OCI-LY3 (cell line): ENCODE measurements around the gene MRPL28.

Source experiments
- H2AFZ ChIP-seq: fragments of 200-600, 300-600 bp; shearing (Covaris generic); 2 replicates; pipeline ENCODE4 v1.6.0; 2014; ENCODE audit warnings: antibody characterized with exemption, low read depth, low read length
- H3K27ac ChIP-seq: fragments of 200-600, 300-600 bp; sonication (generic); 2 replicates; pipeline ENCODE4 v1.5.1; 2014; ENCODE audit warnings: mild to moderate bottlenecking, low read length, moderate library complexity, mixed read lengths
- H3K27me3 ChIP-seq: fragments of 200-600, 300-600 bp; sonication (generic); 2 replicates; pipeline ENCODE4 v1.6.1; 2014; ENCODE audit warnings: low read depth, low read length, mixed read lengths
- H3K36me3 ChIP-seq: fragments of 200-600, 300-600 bp; sonication (generic); replicated peaks from 2 replicates; pipeline ENCODE3; 2014; ENCODE audit warnings: low read depth, low read length, mixed read lengths
- H3K4me1 ChIP-seq: fragments of 300-600, 200-600 bp; sonication (generic); 2 replicates; pipeline ENCODE4 v1.6.1; 2014; ENCODE audit warnings: low read length, mixed read lengths
- H3K4me2 ChIP-seq: fragments of 200-600, 300-600 bp; sonication (generic); 2 replicates; pipeline ENCODE4 v1.6.1; 2014; ENCODE audit warnings: low read length, mixed read lengths
- H3K4me3 ChIP-seq: fragments of 300-600, 200-600 bp; sonication (generic); 2 replicates; pipeline ENCODE4 v1.5.1; 2014; ENCODE audit warnings: antibody characterized with exemption, mild to moderate bottlenecking, low read length, moderate library complexity
- H3K79me2 ChIP-seq: fragments of 300-600, 200-600 bp; shearing (Covaris generic); 2 replicates; pipeline ENCODE4 v1.6.1; 2014; ENCODE audit warnings: mild to moderate bottlenecking, low read length, mixed read lengths
- H3K9ac ChIP-seq: fragments of 300-600, 200-600 bp; shearing (Covaris generic); 2 replicates; pipeline ENCODE4 v1.6.0; 2014; ENCODE audit warnings: mild to moderate bottlenecking, low read length, moderate library complexity
- H3K9me3 ChIP-seq: fragments of 200-600, 300-600 bp; shearing (Covaris generic); 2 replicates; pipeline ENCODE4 v1.6.1; 2014; ENCODE audit warnings: low read length, mixed read lengths; ENCODE audit not compliant: insufficient read depth
- H4K20me1 ChIP-seq: fragments of 200-600, 300-600 bp; sonication (generic); 2 replicates; pipeline ENCODE4 v1.6.1; 2016; ENCODE audit warnings: low read length, mixed read lengths; ENCODE audit not compliant: insufficient read depth
- CTCF ChIP-seq: fragments of 200-600, 300-600 bp; sonication (generic); IDR thresholded peaks from 2 replicates; pipeline ENCODE4 v1.5.1; 2014; ENCODE audit warnings: antibody characterized with exemption, low read length, low read depth
- EZH2phosphoT487 ChIP-seq: fragments of 200-600 bp; shearing (Covaris generic); IDR thresholded peaks from 2 replicates; pipeline ENCODE4 v1.6.1; 2018; ENCODE audit warnings: antibody characterized with exemption, mixed run types, low read depth

MRPL28 gene

GRCh38 chr16:398561-399339 lies 28.4 kb upstream of the MRPL28 start:
- no peak overlapping the region for H3K9ac ChIP-seq
- H2AFZ ChIP-seq, result no peak overlapping the region
- H3K4me1 ChIP-seq, result peaks cover 37% of the 10 kb centered on the region
- TF ChIP-seq CTCF (no peak), EZH2phosphoT487 (no peak)
- 0 out of 2 replicates have a peak overlapping the region, but pooled peaks have one; percentile 40 for H3K27ac ChIP-seq
- H3K36me3 ChIP-seq, result peaks cover 6% of the 10 kb centered on the region
- peak overlapping the region; percentile 53 for H3K4me2 ChIP-seq
- H3K79me2 ChIP-seq, result peaks cover 27% of the 10 kb centered on the region
- no peaks in the 10 kb centered on the region for H3K27me3 ChIP-seq
- H3K9me3 ChIP-seq, result no peaks in the 10 kb centered on the region
- peaks cover 4% of the 10 kb centered on the region; the same call in 1 of the 2 replicates for H4K20me1 ChIP-seq
- peak overlapping the region; percentile 58; the same call in 1 of the 2 replicates for H3K4me3 ChIP-seq

GRCh38 chr16:397736-398332 lies 27.5 kb upstream of the MRPL28 start:
- H3K27ac ChIP-seq, result peak overlapping the region; percentile 40; the same call in 1 of the 2 replicates
- peak overlapping the region; percentile 58 for H3K4me3 ChIP-seq
- peaks cover 6% of the 10 kb centered on the region for H3K36me3 ChIP-seq
- no peaks in the 10 kb centered on the region for H3K27me3 ChIP-seq
- peaks cover 27% of the 10 kb centered on the region for H3K79me2 ChIP-seq
- peak overlapping the region; percentile 53 for H3K4me2 ChIP-seq
- no peaks in the 10 kb centered on the region for H3K9me3 ChIP-seq
- TF ChIP-seq CTCF (no peak), EZH2phosphoT487 (no peak)
- no peak overlapping the region for H3K9ac ChIP-seq
- peaks cover 4% of the 10 kb centered on the region; the same call in 1 of the 2 replicates for H4K20me1 ChIP-seq
- peaks cover 37% of the 10 kb centered on the region for H3K4me1 ChIP-seq
- no peak overlapping the region for H2AFZ ChIP-seq

- H3K4me1 ChIP-seq, result peaks cover 33% of the 10 kb centered on the region
- H2AFZ ChIP-seq, result peak within 1 kb of the TSS; percentile 84
- H3K4me2 ChIP-seq, result peak within 1 kb of the TSS; percentile 92
- H3K4me3 ChIP-seq, result peak within 1 kb of the TSS; percentile 85
- H3K79me2 ChIP-seq, result peaks cover 23% of the 10 kb centered on the region
- H3K27ac ChIP-seq, result peak within 1 kb of the TSS; percentile 61
- H3K36me3 ChIP-seq, result peaks cover 6% of the 10 kb centered on the region
- peak within 1 kb of the TSS; percentile 83 for H3K9ac ChIP-seq
- H4K20me1 ChIP-seq, result peaks cover 4% of the 10 kb centered on the region; the same call in 1 of the 2 replicates
- no peak for TF ChIP-seq CTCF
- no peak for TF ChIP-seq EZH2phosphoT487
- H3K27me3 ChIP-seq, result no peaks in the 10 kb centered on the region
- H3K9me3 ChIP-seq, result no peaks in the 10 kb centered on the region
Observed at GRCh38 chr16:397135-397661, 26.9 kb upstream of the MRPL28 start, which contains the start of gene NME4. TSS of gene NME4 (plus strand) at chr16:397199. CDS start at chr16:397223, 24 bp downstream.

GRCh38 chr16:396605-397004 lies 26.3 kb upstream of the MRPL28 start:
- peaks cover 33% of the 10 kb centered on the region for H3K4me1 ChIP-seq
- H2AFZ ChIP-seq, result peak overlapping the region; percentile 84
- peak overlapping the region; percentile 47 for H3K27ac ChIP-seq
- no peaks in the 10 kb centered on the region for H3K9me3 ChIP-seq
- peak overlapping the region; percentile 92 for H3K4me2 ChIP-seq
- peak overlapping the region; percentile 83 for H3K9ac ChIP-seq
- H3K36me3 ChIP-seq, result peaks cover 6% of the 10 kb centered on the region
- no peak for TF ChIP-seq EZH2phosphoT487
- TF ChIP-seq CTCF, result no peak
- H4K20me1 ChIP-seq, result peaks cover 4% of the 10 kb centered on the region; the same call in 1 of the 2 replicates
- H3K27me3 ChIP-seq, result no peaks in the 10 kb centered on the region
- peak overlapping the region; percentile 85 for H3K4me3 ChIP-seq
- H3K79me2 ChIP-seq, result peaks cover 23% of the 10 kb centered on the region
